Measurements from ENCODE around the gene MARCHF3.

DNA sequence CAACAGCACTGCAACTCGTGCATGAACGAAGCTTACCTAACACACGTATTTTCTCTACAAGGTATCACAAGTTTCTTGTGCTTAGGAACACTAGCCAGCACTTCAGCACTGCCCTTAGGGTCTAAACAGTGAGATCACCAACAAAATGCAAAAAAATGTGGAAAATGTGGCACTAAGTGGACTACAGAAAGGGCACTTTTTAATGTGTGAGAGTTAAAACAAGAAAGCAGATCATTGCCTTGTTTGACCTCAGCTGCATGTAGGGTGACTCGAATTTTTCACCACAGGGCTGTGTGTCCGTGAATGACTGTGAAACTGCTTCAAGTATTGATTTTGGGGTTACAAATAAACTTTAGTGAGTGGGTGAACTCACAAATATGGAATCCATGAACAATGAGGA lies 90.5 kb downstream of the MARCHF3 start:
- TF ChIP-seq, protein P1, sequence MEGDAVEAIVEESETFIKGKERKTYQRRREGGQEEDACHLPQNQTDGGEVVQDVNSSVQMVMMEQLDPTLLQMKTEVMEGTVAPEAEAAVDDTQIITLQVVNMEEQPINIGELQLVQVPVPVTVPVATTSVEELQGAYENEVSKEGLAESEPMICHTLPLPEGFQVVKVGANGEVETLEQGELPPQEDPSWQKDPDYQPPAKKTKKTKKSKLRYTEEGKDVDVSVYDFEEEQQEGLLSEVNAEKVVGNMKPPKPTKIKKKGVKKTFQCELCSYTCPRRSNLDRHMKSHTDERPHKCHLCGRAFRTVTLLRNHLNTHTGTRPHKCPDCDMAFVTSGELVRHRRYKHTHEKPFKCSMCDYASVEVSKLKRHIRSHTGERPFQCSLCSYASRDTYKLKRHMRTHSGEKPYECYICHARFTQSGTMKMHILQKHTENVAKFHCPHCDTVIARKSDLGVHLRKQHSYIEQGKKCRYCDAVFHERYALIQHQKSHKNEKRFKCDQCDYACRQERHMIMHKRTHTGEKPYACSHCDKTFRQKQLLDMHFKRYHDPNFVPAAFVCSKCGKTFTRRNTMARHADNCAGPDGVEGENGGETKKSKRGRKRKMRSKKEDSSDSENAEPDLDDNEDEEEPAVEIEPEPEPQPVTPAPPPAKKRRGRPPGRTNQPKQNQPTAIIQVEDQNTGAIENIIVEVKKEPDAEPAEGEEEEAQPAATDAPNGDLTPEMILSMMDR (IDR thresholded peaks at IDR 0.05 in 8 of 11, conservative IDR thresholded peaks at IDR 0.05 in 3 of 11): no peak
- TF ChIP-seq POLR2AphosphoS5 (IDR thresholded peaks at IDR 0.05): no peak

Measured in spleen (tissue), 7 donors.